ENCODE measurements around the gene PGA5. TPM values are rescaled to one million over a fixed set of nuclear protein-coding genes. Genes with fewer than 3 reads are reported as not detected.

Gene PGA5
- total RNA-seq, 1 experiment from 2014 or later = 0.33 TPM

DNA sequence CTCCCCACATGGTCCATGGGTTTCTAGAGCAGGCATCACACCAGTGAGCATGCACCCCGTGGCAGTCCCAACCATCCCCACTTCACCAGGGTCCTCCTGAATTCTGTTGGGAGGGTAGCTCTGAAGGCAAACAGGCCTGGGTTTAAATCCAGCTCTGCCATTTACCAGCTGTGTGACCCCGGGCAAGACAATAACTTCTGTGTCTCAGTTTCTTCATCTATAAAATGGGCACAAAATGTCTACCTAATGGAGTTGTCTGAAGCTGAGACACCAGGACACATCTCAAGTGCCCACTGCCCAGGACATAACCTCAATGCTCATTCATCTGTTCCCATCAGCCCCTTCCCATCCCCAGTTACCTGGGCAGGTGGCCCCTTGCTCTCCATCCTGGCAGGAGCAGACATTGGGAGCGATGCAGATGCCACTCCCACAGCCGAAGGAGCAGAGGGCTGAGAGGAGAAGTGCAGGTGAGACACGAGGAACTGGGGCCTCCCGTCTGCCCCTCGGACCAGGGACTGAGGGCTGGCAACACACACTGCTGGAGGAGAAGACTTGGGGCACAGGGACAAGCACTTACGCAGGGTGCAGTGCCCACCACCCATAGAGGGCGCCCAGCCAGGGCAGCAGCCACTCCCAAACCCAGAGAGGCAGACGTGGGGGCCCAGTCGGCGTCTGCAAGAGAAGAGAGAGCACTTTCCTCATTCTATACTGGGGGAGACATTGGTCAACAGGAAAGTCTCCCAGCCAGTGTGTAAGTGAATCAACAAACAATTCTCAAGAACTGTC, 50.1 kb downstream of the PGA5 start:
- no CpG with 5 or more reads among the region's 12 CpGs for WGBS (ENCODE audit: extremely low coverage, insufficient read length, low lambda C conversion rate)
- H4K5ac ChIP-seq (ENCODE audit: insufficient read length, low read depth, low read length) = no peak overlapping the region
- no peak overlapping the region for H3K27ac ChIP-seq (ENCODE audit: insufficient read length, low read depth, low read length)
- DNase-seq = peak; percentile 54
- H2AK5ac ChIP-seq (ENCODE audit: insufficient read length, low read length) = no peak overlapping the region
- H3K23me2 ChIP-seq (ENCODE audit: insufficient read length, low read depth, low read length, poor library complexity, severe bottlenecking) = peaks cover 14% of the 10 kb centered on the region
- no peak overlapping the region for H3K9ac ChIP-seq (ENCODE audit: extremely low read depth, insufficient read length, low read length)
- H3K14ac ChIP-seq (ENCODE audit: insufficient read depth, low read length) = no peak overlapping the region
- H3K18ac ChIP-seq (ENCODE audit: insufficient read length, low read depth, low read length) = no peak overlapping the region
- Mint-ChIP-seq H3K27me3 (ENCODE audit: low read depth) (peaks cover 17% of the 10 kb centered on the region), H3K27ac (no peak overlapping the region), H3K36me3 (ENCODE audit: insufficient read depth in 1 of 3, low read depth in 3 of 3) (peaks cover 0 to 24% (median 1%) of the 10 kb centered on the region in 3 experiments; a peak in 5 of 7 replicates), H3K4me3 (no peak overlapping the region), H3K4me1 (peaks cover 11 to 17% of the 10 kb centered on the region in 2 experiments), H3K9me3 (no peaks in the 10 kb centered on the region; a peak in 1 of 5 replicates)
- no peak overlapping the region for H3K4me2 ChIP-seq (ENCODE audit: insufficient read depth, insufficient read length, low read length)
- no peak overlapping the region for H3K23ac ChIP-seq (ENCODE audit: insufficient read length, low read depth, low read length)
- no peak overlapping the region for H3T11ph ChIP-seq (ENCODE audit: low read length)
- H3K4ac ChIP-seq (ENCODE audit: low read depth, low read length) = no peak overlapping the region
- H4K8ac ChIP-seq (replicated peaks; ENCODE audit: insufficient read length, low read depth, low read length) = no peak overlapping the region
- no peaks in the 10 kb centered on the region for H3K4me1 ChIP-seq (ENCODE audit: insufficient read depth, low read length)
- no peak overlapping the region for H2BK12ac ChIP-seq (ENCODE audit: insufficient read length, low read depth, low read length)
- H2BK120ac ChIP-seq (ENCODE audit: low read depth, low read length, poor library complexity, severe bottlenecking) = no peak overlapping the region
- H2AFZ ChIP-seq (ENCODE audit: low read length) = no peak overlapping the region
- H3K27me3 ChIP-seq (ENCODE audit: insufficient read depth, low read length) = peaks cover 3% of the 10 kb centered on the region; the same call in 1 of the 2 replicates
- no peak overlapping the region for H2BK20ac ChIP-seq (ENCODE audit: low read depth, low read length, poor library complexity, severe bottlenecking)
- no peak overlapping the region for H3K56ac ChIP-seq (ENCODE audit: insufficient read length, low read depth, low read length)
- no peak overlapping the region for H2BK15ac ChIP-seq (ENCODE audit: low read depth, low read length)
- no peaks in the 10 kb centered on the region for H3K79me1 ChIP-seq (ENCODE audit: insufficient read depth, low read depth, low read length, poor library complexity, severe bottlenecking)
- H3K9me3 ChIP-seq (ENCODE audit: control insufficient read depth, low read depth, low read length) = no peaks in the 10 kb centered on the region
- TF ChIP-seq, protein P1, sequence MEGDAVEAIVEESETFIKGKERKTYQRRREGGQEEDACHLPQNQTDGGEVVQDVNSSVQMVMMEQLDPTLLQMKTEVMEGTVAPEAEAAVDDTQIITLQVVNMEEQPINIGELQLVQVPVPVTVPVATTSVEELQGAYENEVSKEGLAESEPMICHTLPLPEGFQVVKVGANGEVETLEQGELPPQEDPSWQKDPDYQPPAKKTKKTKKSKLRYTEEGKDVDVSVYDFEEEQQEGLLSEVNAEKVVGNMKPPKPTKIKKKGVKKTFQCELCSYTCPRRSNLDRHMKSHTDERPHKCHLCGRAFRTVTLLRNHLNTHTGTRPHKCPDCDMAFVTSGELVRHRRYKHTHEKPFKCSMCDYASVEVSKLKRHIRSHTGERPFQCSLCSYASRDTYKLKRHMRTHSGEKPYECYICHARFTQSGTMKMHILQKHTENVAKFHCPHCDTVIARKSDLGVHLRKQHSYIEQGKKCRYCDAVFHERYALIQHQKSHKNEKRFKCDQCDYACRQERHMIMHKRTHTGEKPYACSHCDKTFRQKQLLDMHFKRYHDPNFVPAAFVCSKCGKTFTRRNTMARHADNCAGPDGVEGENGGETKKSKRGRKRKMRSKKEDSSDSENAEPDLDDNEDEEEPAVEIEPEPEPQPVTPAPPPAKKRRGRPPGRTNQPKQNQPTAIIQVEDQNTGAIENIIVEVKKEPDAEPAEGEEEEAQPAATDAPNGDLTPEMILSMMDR (conservative IDR thresholded peaks at IDR 0.05) = peak; percentile 62
- no peak overlapping the region for H2BK5ac ChIP-seq (ENCODE audit: insufficient read length, low read length)
- no peaks in the 10 kb centered on the region for H3K79me2 ChIP-seq (ENCODE audit: insufficient read depth, low read length)
- no peaks in the 10 kb centered on the region for H4K20me1 ChIP-seq (ENCODE audit: control insufficient read depth, insufficient read depth, insufficient read length)
- H4K91ac ChIP-seq (ENCODE audit: insufficient read length, low read depth, low read length) = no peak overlapping the region
